Fibroblast of lung (primary cell): ENCODE results near the gene TBC1D2B.

ENCODE experiments used
- CTCF ChIP-seq, 2 donors: IDR thresholded peaks in 1 of 2; conservative IDR thresholded peaks in 1 of 2; 1 replicate in 1 of 2; 2 replicates in 1 of 2; pipeline ENCODE4 v1.5.1; 2011 to 2012; ENCODE audit warnings: low read length in 2 of 2, control low read depth in 1 of 2, inconsistent platforms in 1 of 2, low read depth in 1 of 2, mild to moderate bottlenecking in 1 of 2
- EZH2 ChIP-seq: IDR thresholded peaks from 2 replicates; pipeline ENCODE4 v1.5.1; 2012; ENCODE audit warnings: low read length, control low read depth, mild to moderate bottlenecking; ENCODE audit errors: missing control alignments

- TF ChIP-seq CTCF (conservative IDR thresholded peaks at IDR 0.05 in 1 of 2, IDR thresholded peaks at IDR 0.05 in 1 of 2; ENCODE audit: low read depth in 1 of 2, low read length in 2 of 2) (no peak), EZH2 (no peak)
Measured at GRCh38 chr15:78037779-78038305, 39.7 kb downstream of the TBC1D2B start.
